SK-N-MC (cell line): ENCODE measurements around the gene NRXN3.

ENCODE experiments used
- EZH2 ChIP-seq: fragments of 200-600 bp; sonication (generic); IDR thresholded peaks from one replicate; pipeline ENCODE4 v1.6.1; 2017; ENCODE audit warnings: antibody characterized with exemption
- POLR2AphosphoS5 ChIP-seq: IDR thresholded peaks from 2 replicates; pipeline ENCODE4 v1.6.1; 2012; ENCODE audit warnings: mild to moderate bottlenecking, low read depth, low read length, borderline replicate concordance

- TF ChIP-seq POLR2AphosphoS5 (no peak), EZH2 (no peak)
Observed at GRCh38 chr14:79904497-79904896, 1734.3 kb downstream of the NRXN3 start.
